Heart left ventricle (tissue), 11 donors: ENCODE data around the gene NFX1. TPM values are rescaled to one million over a fixed set of nuclear protein-coding genes. Genes with fewer than 3 reads are reported as not detected.

ENCODE experiments used
- polyA plus RNA-seq, 2 donors: library from polyadenylated mRNA; stranded (reverse); fragments of 200-250 nt; gene quantifications; one replicate each; pipeline ENCODE4 v1.2.3, GENCODE V29; 2013
- total RNA-seq, 9 donors: library from RNA; depleted of rRNA in 2 of 9; stranded (reverse); fragments of >200 nt in 2 of 9; fragmentation: NEBNext Ultra II Directional in 3 of 9; extraction: Animal tissue kit (Norgen Biotek cat#: 25700) in 3 of 9; gene quantifications; one replicate each; pipeline versions ENCODE4 v1.1.0 to v1.2.4, GENCODE V29; 2016 to 2023
- donor health status: ischemic (EF 13 %, LVEDD 7.1; RV severe dilation, severe dysfunction).
- donor health status: healthy with polysubstance abuse.
- donor health status: DM: no; HTN: yes; CAD: no.
- donor health status: DM: no; HTN: no; CAD: no.
- donor health status: ischemic (EF 25% LVEDD 5.7; RV mildly dilated, moderate dysfunction).
- donor health status: healthy.
- donor health status: DM: yes; HTN: yes; CAD: no.
- donor health status: PGD.
- donor health status: nonischemic (EF 23%, LVEDD 6.1; RV moderate dilation, normal function).

NFX1 gene
- total and polyA plus RNA-seq, 11 donors, result 13.7 to 42.0 (median 32.7) TPM

Other genes with a start within 250 kb of the NFX1 start
- gene SMU1, start 213.8 kb upstream of the NFX1 start, total RNA-seq, result 10 to 100 TPM; 11.5 to 19.4 (median 15.8) TPM
- 10 to 100 TPM in 1 of 2 donors, 1 to 10 TPM in 1; 6.7 to 12.3 TPM for gene SMU1, start 213.8 kb upstream of the NFX1 start, polyA plus RNA-seq
- 10 to 100 TPM; 27.4 to 73.3 (median 44.8) TPM for gene B4GALT1, start 123.2 kb upstream of the NFX1 start, total RNA-seq
- 10 to 100 TPM; 10.6 to 37.2 TPM for gene B4GALT1, start 123.2 kb upstream of the NFX1 start, polyA plus RNA-seq
- gene SPINK4, start 50.3 kb upstream of the NFX1 start, total RNA-seq, result not detected
- not detected for gene SPINK4, start 50.3 kb upstream of the NFX1 start, polyA plus RNA-seq
- gene BAG1, start 25.8 kb upstream of the NFX1 start, total RNA-seq, result 100 to 1,000 TPM in 6 of 9 donors, 10 to 100 TPM in 3; 71.0 to 144 (median 112) TPM
- gene BAG1, start 25.8 kb upstream of the NFX1 start, polyA plus RNA-seq, result 100 to 1,000 TPM; 110 to 132 TPM
- 10 to 100 TPM; 37.6 to 58.5 (median 53.0) TPM for gene CHMP5, start 25.5 kb upstream of the NFX1 start, total RNA-seq
- gene CHMP5, start 25.5 kb upstream of the NFX1 start, polyA plus RNA-seq, result 10 to 100 TPM; 24.7 to 76.5 TPM
- 100 to 1,000 TPM in 6 of 9 donors, 10 to 100 TPM in 3; 82.5 to 252 (median 113) TPM for gene AQP7, start 112.1 kb downstream of the NFX1 start, total RNA-seq
- gene AQP7, start 112.1 kb downstream of the NFX1 start, polyA plus RNA-seq, result 100 to 1,000 TPM in 1 of 2 donors, 10 to 100 TPM in 1; 32.1 to 216 TPM
- gene AQP3, start 157.1 kb downstream of the NFX1 start, total RNA-seq, result 100 to 1,000 TPM in 1 of 9 donors, 10 to 100 TPM in 6, 1 to 10 TPM in 2; 6.0 to 116 (median 13.3) TPM
- 10 to 100 TPM in 1 of 2 donors, 1 to 10 TPM in 1; 7.5 to 27.1 TPM for gene AQP3, start 157.1 kb downstream of the NFX1 start, polyA plus RNA-seq
- 10 to 100 TPM; 11.2 to 22.1 (median 14.9) TPM for gene NOL6, start 183.4 kb downstream of the NFX1 start, total RNA-seq
- 10 to 100 TPM; 13.6 to 28.2 TPM for gene NOL6, start 183.4 kb downstream of the NFX1 start, polyA plus RNA-seq
- gene ANKRD18B, start 233.7 kb downstream of the NFX1 start, total RNA-seq, result 1 to 10 TPM in 1 of 9 donors, under 1 TPM in 4, not detected in 4; 0.25 to 1.3 (median 0.40) TPM
- under 1 TPM; 0.14 to 0.91 TPM for gene ANKRD18B, start 233.7 kb downstream of the NFX1 start, polyA plus RNA-seq